ENCODE measurements around the gene CCP110. TPM values are rescaled to one million over a fixed set of nuclear protein-coding genes. Genes with fewer than 3 reads are reported as not detected.

Gene CCP110, protein sequence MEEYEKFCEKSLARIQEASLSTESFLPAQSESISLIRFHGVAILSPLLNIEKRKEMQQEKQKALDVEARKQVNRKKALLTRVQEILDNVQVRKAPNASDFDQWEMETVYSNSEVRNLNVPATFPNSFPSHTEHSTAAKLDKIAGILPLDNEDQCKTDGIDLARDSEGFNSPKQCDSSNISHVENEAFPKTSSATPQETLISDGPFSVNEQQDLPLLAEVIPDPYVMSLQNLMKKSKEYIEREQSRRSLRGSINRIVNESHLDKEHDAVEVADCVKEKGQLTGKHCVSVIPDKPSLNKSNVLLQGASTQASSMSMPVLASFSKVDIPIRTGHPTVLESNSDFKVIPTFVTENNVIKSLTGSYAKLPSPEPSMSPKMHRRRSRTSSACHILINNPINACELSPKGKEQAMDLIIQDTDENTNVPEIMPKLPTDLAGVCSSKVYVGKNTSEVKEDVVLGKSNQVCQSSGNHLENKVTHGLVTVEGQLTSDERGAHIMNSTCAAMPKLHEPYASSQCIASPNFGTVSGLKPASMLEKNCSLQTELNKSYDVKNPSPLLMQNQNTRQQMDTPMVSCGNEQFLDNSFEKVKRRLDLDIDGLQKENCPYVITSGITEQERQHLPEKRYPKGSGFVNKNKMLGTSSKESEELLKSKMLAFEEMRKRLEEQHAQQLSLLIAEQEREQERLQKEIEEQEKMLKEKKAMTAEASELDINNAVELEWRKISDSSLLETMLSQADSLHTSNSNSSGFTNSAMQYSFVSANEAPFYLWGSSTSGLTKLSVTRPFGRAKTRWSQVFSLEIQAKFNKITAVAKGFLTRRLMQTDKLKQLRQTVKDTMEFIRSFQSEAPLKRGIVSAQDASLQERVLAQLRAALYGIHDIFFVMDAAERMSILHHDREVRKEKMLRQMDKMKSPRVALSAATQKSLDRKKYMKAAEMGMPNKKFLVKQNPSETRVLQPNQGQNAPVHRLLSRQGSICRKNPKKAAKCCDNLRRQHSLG
- total RNA-seq = 8.2 and 17.4 TPM in 2 replicates

DNA sequence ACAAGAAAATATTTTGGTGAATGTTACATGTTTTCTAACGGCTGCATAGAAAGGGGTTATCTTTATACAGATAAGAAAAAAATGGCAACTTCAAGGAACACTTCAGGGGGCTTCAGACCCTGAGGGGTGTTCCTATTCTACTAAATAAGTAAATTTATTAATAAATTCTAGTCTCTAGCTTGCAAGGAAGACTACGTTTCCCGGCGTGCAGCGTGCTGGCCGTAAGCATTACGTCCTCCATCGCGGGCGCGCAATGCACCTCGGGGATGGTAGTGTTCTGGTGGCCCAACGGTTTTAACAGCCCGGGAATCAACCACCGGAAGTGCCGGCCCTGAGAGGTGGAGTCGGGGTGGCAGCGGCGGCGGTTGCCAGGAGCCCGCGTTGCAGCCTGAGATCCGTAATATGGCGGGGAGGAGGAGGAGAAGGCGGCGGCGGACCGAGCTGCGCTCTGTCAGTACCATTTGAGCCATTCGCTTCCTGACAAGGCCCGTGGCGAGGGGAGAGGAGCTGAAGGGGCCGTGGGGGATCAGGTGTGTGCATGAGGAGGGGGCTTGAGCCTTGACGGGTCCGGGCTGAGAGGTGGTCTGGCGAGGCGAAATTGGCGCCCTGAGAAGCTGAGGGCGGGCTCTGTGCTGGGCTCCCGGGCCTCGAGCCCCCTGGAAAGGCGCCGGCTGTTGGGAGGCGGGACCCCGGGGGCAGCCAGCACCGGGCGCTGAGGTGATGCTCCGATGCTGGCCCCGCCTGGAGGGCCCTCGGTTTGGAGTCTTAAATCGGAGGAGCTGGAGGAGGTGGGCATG is at the start of gene CCP110:
CCP110 (plus strand) TSS at position 384 of the 797 bp plus-strand sequence. CDS start 3,940 bp downstream, outside the sequence.

GRCh38 chr16:19521471-19522396 is 2.0 kb upstream of the CCP110 start, which contains the start of gene GDE1:
GDE1 (minus strand) TSS chr16:19522098; CDS start chr16:19521964, 134 bp downstream.

GRCh38 chr16:19555186-19555937 is 31.6 kb downstream of the CCP110 start, which contains the start of gene VPS35L:
VPS35L (plus strand) TSS chr16:19555703; CDS start chr16:19555730, 27 bp downstream.

Other genes with a start within 250 kb of the CCP110 start
- gene CLEC19A, start 238.2 kb upstream of the CCP110 start, total RNA-seq = not detected in 2 replicates
- gene TMC5, start 106.1 kb upstream of the CCP110 start, total RNA-seq = not detected in 2 replicates
- 53.9 and 54.5 TPM in 2 replicates for gene GDE1, start 1.8 kb upstream of the CCP110 start, total RNA-seq
- gene VPS35L, start 31.8 kb downstream of the CCP110 start, total RNA-seq = 54.5 and 69.4 TPM in 2 replicates
- 16.0 and 18.0 TPM in 2 replicates for gene KNOP1, start 194.3 kb downstream of the CCP110 start, total RNA-seq
- gene IQCK, start 194.3 kb downstream of the CCP110 start, total RNA-seq = 15.7 and 16.0 TPM in 2 replicates

Data from vein endothelial cell (primary cell).